RWPE1 (cell line): ENCODE measurements around the gene RHOG.
"Not testable (repeated sequence)": the region's sequence is repeated elsewhere in the genome, so short reads cannot be mapped to it uniquely, and the experiment has no call there.

ENCODE experiments used
- CTCF ChIA-PET: fragments of 350-600 bp; sonication (Branson Sonifier 250); formaldehyde crosslinking; extraction: SDS; loops from one replicate; lab custom pipeline; 2021; lab: Yijun Ruan, JAX
- POLR2A ChIA-PET: fragments of 400-600 bp; formaldehyde crosslinking; extraction: SDS; loops from one replicate; lab custom pipeline; 2020; ENCODE audit warnings: antibody characterized with exemption; ENCODE audit not compliant: low non-redundant PET; lab: Yijun Ruan, JAX
- DNase-seq: peaks from one replicate; pipeline ENCODE4 v3.0.0; 2012; ENCODE audit warnings: low spot score
- H3K27ac ChIP-seq: fragments of 450-650 bp; 2 replicates; pipeline ENCODE4 v1.5.1; 2017
- TF ChIP-seq, protein P1 (sequence below): fragments of 450-650 bp; conservative IDR thresholded peaks from 2 replicates; pipeline ENCODE4 v1.5.1; 2017; ENCODE audit warnings: low read depth, mild to moderate bottlenecking

Gene RHOG

DNA sequence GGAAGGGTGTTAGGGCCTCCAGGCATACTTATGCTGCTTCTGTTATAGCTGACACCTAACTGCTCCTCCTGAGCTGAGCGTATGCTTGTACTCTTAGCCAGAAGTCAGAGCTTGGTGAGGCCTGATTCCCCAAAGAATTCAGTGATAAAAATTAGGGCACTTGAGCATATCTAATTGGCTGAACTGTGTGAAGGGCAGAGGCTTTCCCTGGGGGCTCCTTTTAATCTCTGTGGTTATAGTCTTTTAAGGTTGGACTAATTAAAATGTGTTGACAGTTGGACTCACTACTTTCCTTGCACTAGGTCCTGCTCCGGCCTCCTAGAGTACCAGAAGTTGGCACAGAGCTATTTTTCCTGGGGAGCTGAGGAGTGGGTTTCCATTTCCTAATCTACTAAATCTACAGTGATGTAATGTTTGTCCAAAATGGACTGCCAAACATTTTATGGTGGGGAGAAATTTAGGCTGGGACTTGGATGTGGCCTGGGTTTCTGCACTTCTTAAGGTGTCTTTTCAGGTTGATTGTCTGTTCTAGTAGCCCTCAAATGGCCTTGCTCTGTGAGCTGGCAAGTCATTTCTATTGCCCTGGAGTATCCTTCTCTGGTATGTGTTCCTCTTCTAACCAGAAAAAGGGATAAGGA, 33.1 kb upstream of the RHOG start:
- CTCF ChIA-PET = interaction anchor here (0.9 to 1.7 kb wide), 2 partner anchors 19 kb away, joined by 3 to 7 read pairs; partner anchors contain the start of gene STIM1

DNA sequence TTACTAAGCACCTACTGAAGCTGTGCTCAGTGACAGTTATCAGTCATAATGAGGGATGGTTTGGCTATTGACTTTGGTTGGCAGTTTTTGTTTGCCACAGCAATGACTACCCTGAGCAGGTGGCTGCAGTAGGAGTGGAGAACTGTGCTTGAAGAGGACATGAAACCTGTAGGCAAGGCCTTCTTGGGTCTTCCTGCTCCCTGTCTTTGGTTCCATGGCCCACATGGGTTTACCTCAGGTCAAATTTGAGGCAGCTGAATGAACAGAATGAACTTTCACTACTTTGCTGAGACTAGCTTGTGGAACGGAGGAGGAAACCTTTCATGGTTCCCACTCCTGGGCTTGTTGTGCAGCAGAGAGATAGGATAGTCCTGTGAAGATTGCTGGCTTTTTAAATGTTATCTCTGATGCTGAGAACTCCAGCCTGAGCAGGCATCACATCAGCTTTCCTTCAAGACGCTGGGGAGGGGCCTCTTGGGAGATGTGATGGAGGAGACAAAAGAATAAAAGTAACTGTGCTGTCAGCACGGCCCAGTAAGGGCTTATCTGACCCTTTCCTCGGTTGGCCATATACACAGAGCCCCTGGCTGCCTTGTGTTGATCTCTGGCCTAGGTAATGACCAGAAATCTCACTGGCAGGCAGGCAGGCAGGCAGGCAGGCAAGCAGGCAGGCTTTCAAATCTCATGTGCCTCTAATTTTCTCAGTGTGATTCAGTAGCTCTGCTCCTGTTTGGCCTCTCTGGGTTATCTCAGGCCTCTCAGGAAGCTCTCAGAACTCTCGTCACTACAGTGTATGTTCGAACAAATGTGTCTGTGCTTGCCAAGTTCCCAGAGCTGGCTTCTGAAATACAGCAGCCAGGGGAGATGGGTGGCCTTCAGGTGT, 26.7 kb upstream of the RHOG start:
- no peak overlapping the region for H3K27ac ChIP-seq
- CTCF ChIA-PET = interaction anchor here (0.6 kb wide), 1 partner anchor 38 kb away, joined by 4 read pairs; no protein-coding TSS in a partner anchor
- no peak for DNase-seq
- POLR2A ChIA-PET = no interaction called here
- TF ChIP-seq, protein P1, sequence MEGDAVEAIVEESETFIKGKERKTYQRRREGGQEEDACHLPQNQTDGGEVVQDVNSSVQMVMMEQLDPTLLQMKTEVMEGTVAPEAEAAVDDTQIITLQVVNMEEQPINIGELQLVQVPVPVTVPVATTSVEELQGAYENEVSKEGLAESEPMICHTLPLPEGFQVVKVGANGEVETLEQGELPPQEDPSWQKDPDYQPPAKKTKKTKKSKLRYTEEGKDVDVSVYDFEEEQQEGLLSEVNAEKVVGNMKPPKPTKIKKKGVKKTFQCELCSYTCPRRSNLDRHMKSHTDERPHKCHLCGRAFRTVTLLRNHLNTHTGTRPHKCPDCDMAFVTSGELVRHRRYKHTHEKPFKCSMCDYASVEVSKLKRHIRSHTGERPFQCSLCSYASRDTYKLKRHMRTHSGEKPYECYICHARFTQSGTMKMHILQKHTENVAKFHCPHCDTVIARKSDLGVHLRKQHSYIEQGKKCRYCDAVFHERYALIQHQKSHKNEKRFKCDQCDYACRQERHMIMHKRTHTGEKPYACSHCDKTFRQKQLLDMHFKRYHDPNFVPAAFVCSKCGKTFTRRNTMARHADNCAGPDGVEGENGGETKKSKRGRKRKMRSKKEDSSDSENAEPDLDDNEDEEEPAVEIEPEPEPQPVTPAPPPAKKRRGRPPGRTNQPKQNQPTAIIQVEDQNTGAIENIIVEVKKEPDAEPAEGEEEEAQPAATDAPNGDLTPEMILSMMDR = no peak

More for the DNA sequence above, 33.1 kb upstream of the RHOG start:
- POLR2A ChIA-PET = no interaction called here
- TF ChIP-seq, protein P1 = no peak
- no peak overlapping the region for H3K27ac ChIP-seq
- no peak for DNase-seq

DNA sequence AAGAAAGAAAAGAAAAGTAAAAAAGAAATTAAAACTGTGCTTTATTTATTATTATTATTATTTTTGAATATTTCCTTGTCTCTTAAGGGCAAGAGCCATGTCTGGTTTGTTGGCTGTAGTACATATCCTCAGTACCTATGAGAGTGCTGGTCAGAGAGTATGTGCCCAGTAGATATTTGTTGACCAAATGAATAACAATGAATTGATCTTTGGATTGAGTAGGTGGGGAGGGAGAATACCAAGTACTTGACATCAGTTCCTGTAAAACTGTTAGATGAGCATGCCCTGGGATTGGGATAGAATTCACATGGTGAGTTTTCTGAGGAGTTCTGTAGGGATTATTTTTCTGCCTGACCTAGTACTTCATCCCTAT, 26.1 kb upstream of the RHOG start:
- CTCF ChIA-PET = no interaction called here
- no peak for DNase-seq
- no peak overlapping the region for H3K27ac ChIP-seq
- TF ChIP-seq, protein P1 = no peak
- POLR2A ChIA-PET = no interaction called here

- ChIA-PET CTCF (interaction anchor here (1.4 kb wide), 1 partner anchor 12 kb away, joined by 7 read pairs; the partner anchor contains the start of gene STIM1), POLR2A (no interaction called here)
- TF ChIP-seq, protein P1 = no peak
- H3K27ac ChIP-seq = peak overlapping the region; percentile 53; the same call in 1 of the 2 replicates
- DNase-seq = no peak
Measured at GRCh38 chr11:3866206-3866605, 25.4 kb upstream of the RHOG start.

GRCh38 chr11:3865388-3866193, 24.8 kb upstream of the RHOG start:
- DNase-seq = peak; percentile 34
- POLR2A ChIA-PET = no interaction called here
- CTCF ChIA-PET = interaction anchor here (1.4 kb wide), 1 partner anchor 11 kb away, joined by 7 read pairs; the partner anchor contains the start of gene STIM1
- TF ChIP-seq, protein P1 = no peak
- no peak overlapping the region for H3K27ac ChIP-seq

DNA sequence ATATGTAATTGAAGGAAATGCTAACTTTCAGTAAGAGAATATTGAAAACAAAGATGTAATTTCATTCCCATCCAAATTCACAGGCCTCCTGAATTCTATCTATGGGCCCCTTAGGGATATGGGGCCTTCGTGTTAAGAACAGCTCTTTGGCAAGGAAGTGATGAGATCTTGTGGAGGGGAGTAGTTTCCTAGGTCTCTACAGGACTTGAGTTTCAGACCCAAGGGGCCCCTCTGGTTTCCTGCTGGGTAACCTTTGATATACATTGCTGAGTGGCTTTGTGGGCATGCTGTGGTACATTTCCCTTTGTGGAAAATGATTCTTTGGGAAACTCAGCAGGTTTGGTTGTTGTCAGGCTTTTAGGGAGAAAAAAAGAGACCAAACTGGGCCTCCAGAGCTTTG, 20.9 kb upstream of the RHOG start:
- POLR2A ChIA-PET = no interaction called here
- no peak overlapping the region for H3K27ac ChIP-seq
- TF ChIP-seq, protein P1 = no peak
- no peak for DNase-seq
- CTCF ChIA-PET = interaction anchor here (0.7 to 1.4 kb wide), 2 partner anchors 12 to 388 kb away, joined by 3 to 4 read pairs; no protein-coding TSS in a partner anchor

GRCh38 chr11:3860898-3861393, 20.2 kb upstream of the RHOG start:
- DNase-seq, POLR2A ChIA-PET, H3K27ac ChIP-seq: not testable (repeated sequence)
- CTCF ChIA-PET = interaction anchor here (1.4 kb wide), 1 partner anchor 12 kb away, joined by 3 read pairs; no protein-coding TSS in a partner anchor
